BJ (cell line): ENCODE data around the gene CFAP92. TPM values are rescaled to one million over a fixed set of nuclear protein-coding genes. Genes with fewer than 3 reads are reported as not detected.

Experiments
- CTCF ChIA-PET: fragments of 350-600 bp; formaldehyde crosslinking; extraction: SDS; loops from one replicate; lab custom pipeline; 2021; ENCODE audit warnings: antibody characterized with exemption, inconsistent platforms; lab: Yijun Ruan, JAX
- POLR2A ChIA-PET: fragments of 300-600 bp; sonication (Branson Sonifier 250); formaldehyde crosslinking; extraction: SDS; loops from one replicate; lab custom pipeline; 2021; ENCODE audit warnings: antibody characterized with exemption; lab: Charles Lee
- DNase-seq: peaks from one replicate; pipeline ENCODE4 v3.0.0-alpha.2; 2011; ENCODE audit warnings: low read depth
- H3K27me3 ChIP-seq: 2 replicates; pipeline ENCODE4 v1.6.0; 2011; ENCODE audit warnings: low read length; ENCODE audit not compliant: control insufficient read depth, insufficient read depth
- H3K36me3 ChIP-seq: 2 replicates; pipeline ENCODE4 v1.5.1; 2011; ENCODE audit warnings: low read length; ENCODE audit not compliant: control insufficient read depth, insufficient read depth
- H3K4me3 ChIP-seq: 2 replicates; pipeline ENCODE4 v1.5.1; 2011; ENCODE audit warnings: low read depth, mild to moderate bottlenecking, control low read depth, low read length
- CTCF ChIP-seq: IDR thresholded peaks from 2 replicates; pipeline ENCODE4 v1.5.1; 2011; ENCODE audit warnings: low read depth, mild to moderate bottlenecking, control low read depth, inconsistent platforms, low read length, moderate library complexity; ENCODE audit not compliant: insufficient read depth
- polyA plus RNA-seq: library from polyadenylated mRNA; depleted of rRNA; stranded (reverse); fragments of >200 nt; gene quantifications from 2 replicates; pipeline ENCODE4 v1.2.3, GENCODE V29; 2011

Gene CFAP92
- polyA plus RNA-seq, 1 experiment = not detected

GRCh38 chr3:128999102-128999501 lies 5.2 kb upstream of the CFAP92 start:
- CTCF ChIA-PET = interaction anchor here (1.7 to 2.1 kb wide), 2 partner anchors 10 to 28 kb away, joined by 3 to 10 read pairs; no protein-coding TSS in a partner anchor
- H3K36me3 ChIP-seq = no peaks in the 10 kb centered on the region
- no peak overlapping the region for H3K4me3 ChIP-seq
- TF ChIP-seq CTCF = no peak
- no peak for DNase-seq
- POLR2A ChIA-PET = no interaction called here
- peaks cover 39% of the 10 kb centered on the region for H3K27me3 ChIP-seq

DNA sequence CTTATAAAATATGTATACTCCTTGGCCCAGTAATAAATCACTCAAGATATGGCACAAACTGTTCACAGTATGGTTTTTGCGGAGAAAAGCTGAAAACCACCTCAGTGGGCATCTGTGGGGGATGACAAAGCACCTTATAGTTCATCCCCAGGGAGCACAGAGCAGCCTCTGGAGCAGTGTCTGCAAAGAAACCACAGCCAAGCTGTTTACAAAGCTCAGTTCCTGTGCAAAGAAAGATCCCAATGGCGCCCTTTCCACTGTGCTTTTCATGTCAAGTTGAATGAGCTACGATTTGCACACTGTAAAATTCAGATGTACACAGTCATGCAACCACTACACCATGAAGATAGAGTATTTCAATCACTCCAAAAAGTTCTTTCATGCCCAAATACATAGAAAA lies 4.7 kb upstream of the CFAP92 start:
- ChIA-PET POLR2A (no interaction called here), CTCF (interaction anchor here (1.7 to 2.1 kb wide), 2 partner anchors 10 to 28 kb away, joined by 3 to 10 read pairs; no protein-coding TSS in a partner anchor)
- Histone ChIP-seq H3K27me3 (peaks cover 39% of the 10 kb centered on the region), H3K4me3 (no peak overlapping the region), H3K36me3 (no peaks in the 10 kb centered on the region)
- TF ChIP-seq CTCF = no peak
- DNase-seq = no peak

GRCh38 chr3:128997486-128998133 lies 3.7 kb upstream of the CFAP92 start:
- no peak for DNase-seq
- Histone ChIP-seq H3K27me3 (peaks cover 36% of the 10 kb centered on the region), H3K4me3 (no peak overlapping the region), H3K36me3 (no peaks in the 10 kb centered on the region)
- CTCF ChIA-PET = interaction anchor here (1.7 to 2.1 kb wide), 2 partner anchors 9 to 27 kb away, joined by 3 to 10 read pairs; no protein-coding TSS in a partner anchor
- POLR2A ChIA-PET = no interaction called here
- no peak for TF ChIP-seq CTCF

DNA sequence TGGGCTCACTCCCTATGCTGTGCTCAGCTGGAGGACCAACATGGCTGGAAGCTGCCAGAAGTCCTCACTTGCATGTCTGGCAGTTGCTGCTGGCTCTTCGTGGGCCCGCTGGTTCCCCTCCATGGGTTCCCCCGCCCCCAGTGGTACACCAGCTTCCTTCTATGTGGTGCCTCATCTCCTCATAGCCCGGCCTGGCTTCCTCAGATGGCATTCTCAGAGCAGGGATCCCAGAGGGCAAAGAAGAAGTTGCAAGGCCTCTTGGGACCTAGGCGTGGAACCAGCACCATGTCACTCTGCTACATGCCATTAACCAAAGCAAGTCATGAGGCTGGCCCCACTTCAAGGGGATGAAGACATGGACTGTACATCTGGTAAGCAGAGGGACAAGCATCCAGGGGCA lies 2.9 kb upstream of the CFAP92 start:
- no peak for TF ChIP-seq CTCF
- CTCF ChIA-PET = interaction anchor here (0.6 to 1.7 kb wide), 2 partner anchors 55 to 175 kb away, joined by 3 read pairs; no protein-coding TSS in a partner anchor
- Histone ChIP-seq H3K36me3 (no peaks in the 10 kb centered on the region), H3K27me3 (peaks cover 31% of the 10 kb centered on the region), H3K4me3 (no peak overlapping the region)
- POLR2A ChIA-PET = no interaction called here
- no peak for DNase-seq

- POLR2A ChIA-PET = no interaction called here
- Histone ChIP-seq H3K27me3 (peaks cover 29% of the 10 kb centered on the region), H3K36me3 (no peaks in the 10 kb centered on the region)
These were observed 2.3 kb upstream of the CFAP92 start for GRCh38 chr3:128996200-128996599.

More at GRCh38 chr3:128996200-128996599, 2.3 kb upstream of the CFAP92 start:
- DNase-seq = no peak
- H3K4me3 ChIP-seq = no peak overlapping the region
- no peak for TF ChIP-seq CTCF
- CTCF ChIA-PET = interaction anchor here (0.6 to 1.7 kb wide), 2 partner anchors 56 to 175 kb away, joined by 3 read pairs; no protein-coding TSS in a partner anchor
